AG10803 (cell line): ENCODE results near the gene TECPR1.

Experiments used
- DNase-seq: peaks from one replicate; pipeline ENCODE4 v3.0.0; 2010; ENCODE audit warnings: low read depth
- H3K4me3 ChIP-seq: 2 replicates; pipeline ENCODE4 v1.5.1; 2011; ENCODE audit warnings: mild to moderate bottlenecking, low read length, control low read depth
- CTCF ChIP-seq: conservative IDR thresholded peaks from 2 replicates; pipeline ENCODE4 v1.5.1; 2011; ENCODE audit warnings: mild to moderate bottlenecking, low read length, control low read depth, inconsistent platforms

Gene TECPR1

GRCh38 chr7:98254516-98254915 is 2.5 kb upstream of the TECPR1 start:
- no peak overlapping the region for H3K4me3 ChIP-seq
- TF ChIP-seq CTCF, result no peak
- DNase-seq, result no peak

GRCh38 chr7:98252425-98253054 is 508 bp upstream of the TECPR1 start:
- no peak for TF ChIP-seq CTCF
- peak; percentile 14 for DNase-seq
- peak overlapping the region; percentile 93 for H3K4me3 ChIP-seq

- peak overlapping the region; percentile 93 for H3K4me3 ChIP-seq
- no peak for TF ChIP-seq CTCF
- no peak for DNase-seq
These were observed 816 bp downstream of the TECPR1 start for GRCh38 chr7:98251231-98251600.

- no peak for TF ChIP-seq CTCF
- DNase-seq, result no peak
- no peak overlapping the region; the same call in 1 of the 2 replicates for H3K4me3 ChIP-seq
These were observed 1.2 kb downstream of the TECPR1 start for GRCh38 chr7:98250789-98251188.

GRCh38 chr7:98249106-98249505 is 2.9 kb downstream of the TECPR1 start:
- H3K4me3 ChIP-seq, result no peak overlapping the region
- DNase-seq, result no peak
- no peak for TF ChIP-seq CTCF

DNA sequence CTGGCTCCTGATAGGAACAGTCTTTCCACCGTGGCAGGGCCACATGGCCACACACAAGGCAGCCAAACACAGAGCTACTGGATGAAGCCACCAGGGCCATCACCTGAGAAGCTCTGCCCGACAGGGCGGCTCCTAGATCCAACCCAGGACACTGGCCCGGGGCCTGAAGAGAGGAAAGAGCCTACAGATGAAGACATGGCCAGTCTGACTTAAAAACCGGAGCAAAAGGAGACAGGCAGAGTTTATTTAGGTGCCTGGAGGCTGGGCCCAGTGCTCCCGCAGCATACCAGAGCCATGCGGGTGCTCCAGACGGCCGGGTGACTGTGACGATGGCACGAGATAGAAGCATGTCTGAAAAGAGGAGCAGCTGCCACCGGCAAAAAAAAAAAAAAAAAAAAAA is 3.9 kb downstream of the TECPR1 start:
- no peak for TF ChIP-seq CTCF
- no peak for DNase-seq
- no peak overlapping the region for H3K4me3 ChIP-seq

DNA sequence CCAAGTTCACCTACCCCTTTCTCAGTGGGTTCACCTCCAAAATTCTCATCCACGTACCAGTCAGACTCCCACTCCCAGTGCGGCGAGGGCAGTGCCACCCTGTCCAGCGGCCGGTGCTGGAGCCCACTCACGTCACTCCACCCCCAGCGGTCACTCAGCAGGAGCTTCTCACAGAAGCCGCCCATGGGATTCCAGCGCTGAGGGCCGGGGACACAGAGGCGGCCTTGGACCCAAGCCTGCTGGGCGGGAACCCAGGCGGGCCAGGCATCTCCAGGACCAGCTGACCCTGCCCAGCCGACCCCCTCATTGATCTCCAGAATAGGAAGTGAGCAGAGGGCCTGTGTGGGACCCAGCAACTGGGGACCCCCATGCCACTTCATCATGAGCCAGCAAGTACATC is 7.2 kb downstream of the TECPR1 start:
- H3K4me3 ChIP-seq, result no peak overlapping the region
- TF ChIP-seq CTCF, result no peak
- DNase-seq, result no peak
